A549 (cell line): ENCODE data around the gene EDEM1.

Experiments used
- BHLHE40 ChIP-seq: IDR thresholded peaks from 2 replicates; pipeline ENCODE4 v1.6.1; 2012; ENCODE audit warnings: low read depth, low read length, inconsistent platforms
- CBX8 ChIP-seq: fragments of 200-600 bp; sonication (generic); IDR thresholded peaks from 2 replicates; pipeline ENCODE4 v1.6.1; 2016
- EP300 ChIP-seq, 2 experiments: fragments of >200 bp; sonication (Bioruptor Twin); formaldehyde crosslinking; IDR thresholded peaks; 2 replicates in 1 of 2; 3 replicates in 1 of 2; pipeline ENCODE4 v1.6.1; 2016 to 2017
- JUN ChIP-seq, 2 experiments: fragments of >200 bp; sonication (Bioruptor Twin); formaldehyde crosslinking; IDR thresholded peaks; 2 replicates in 1 of 2; 3 replicates in 1 of 2; pipeline ENCODE4 v1.6.1; 2016 to 2017
- MYC ChIP-seq: IDR thresholded peaks from 2 replicates; pipeline ENCODE4 v1.6.1; 2012; ENCODE audit warnings: mild to moderate bottlenecking, inconsistent platforms, low read length, improper control_type of control experiment, borderline replicate concordance
- POLR2A ChIP-seq: IDR thresholded peaks from 2 replicates; pipeline ENCODE4 v1.6.1; 2012; ENCODE audit warnings: mild to moderate bottlenecking, low read length
- RFX5 ChIP-seq: fragments of 450-650 bp; IDR thresholded peaks from 2 replicates; pipeline ENCODE4 v1.7.1; 2014; ENCODE audit warnings: antibody characterized with exemption, mild to moderate bottlenecking, moderate library complexity
- TF ChIP-seq, protein P1 (sequence below): fragments of >200 bp; sonication (Bioruptor Twin); formaldehyde crosslinking; IDR thresholded peaks from 3 replicates; pipeline ENCODE4 v1.5.1; 2016
- TF ChIP-seq, protein P2 (sequence below): IDR thresholded peaks from 2 replicates; pipeline ENCODE4 v1.6.1; 2012; ENCODE audit warnings: low read depth, borderline replicate concordance
- TF ChIP-seq, protein P3 (sequence below): fragments of 200-600 bp; sonication (generic); IDR thresholded peaks from 2 replicates; pipeline ENCODE4 v1.6.1; 2016; ENCODE audit warnings: antibody characterized with exemption, mild to moderate bottlenecking, moderate library complexity
- TF ChIP-seq, protein P4 (sequence below): IDR thresholded peaks from 2 replicates; pipeline ENCODE4 v1.6.1; 2012
- TF ChIP-seq, protein P5 (sequence below): fragments of 450-650 bp; IDR thresholded peaks from 2 replicates; pipeline ENCODE4 v1.6.1; 2014; ENCODE audit warnings: antibody characterized with exemption

DNA sequence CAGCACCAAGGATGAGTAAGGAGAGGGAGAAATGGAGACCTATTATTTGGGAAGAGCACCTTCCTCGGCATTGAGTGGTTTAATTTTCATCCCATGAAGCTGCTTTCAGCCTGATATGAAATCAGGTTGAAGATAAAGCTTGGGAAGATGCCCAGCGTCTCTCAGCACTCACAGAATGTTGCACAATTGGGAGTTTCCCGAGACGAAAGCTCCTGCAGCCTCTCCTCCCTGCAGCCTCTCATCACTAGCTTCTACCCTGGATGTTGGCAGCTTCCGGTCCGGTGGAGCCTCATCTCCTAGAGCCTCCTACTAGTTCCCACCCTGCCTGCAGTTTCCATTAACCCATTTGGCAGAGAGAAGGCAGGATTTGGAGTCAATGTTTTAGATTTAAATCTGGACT, 40.3 kb downstream of the EDEM1 start:
- TF ChIP-seq, protein P1, sequence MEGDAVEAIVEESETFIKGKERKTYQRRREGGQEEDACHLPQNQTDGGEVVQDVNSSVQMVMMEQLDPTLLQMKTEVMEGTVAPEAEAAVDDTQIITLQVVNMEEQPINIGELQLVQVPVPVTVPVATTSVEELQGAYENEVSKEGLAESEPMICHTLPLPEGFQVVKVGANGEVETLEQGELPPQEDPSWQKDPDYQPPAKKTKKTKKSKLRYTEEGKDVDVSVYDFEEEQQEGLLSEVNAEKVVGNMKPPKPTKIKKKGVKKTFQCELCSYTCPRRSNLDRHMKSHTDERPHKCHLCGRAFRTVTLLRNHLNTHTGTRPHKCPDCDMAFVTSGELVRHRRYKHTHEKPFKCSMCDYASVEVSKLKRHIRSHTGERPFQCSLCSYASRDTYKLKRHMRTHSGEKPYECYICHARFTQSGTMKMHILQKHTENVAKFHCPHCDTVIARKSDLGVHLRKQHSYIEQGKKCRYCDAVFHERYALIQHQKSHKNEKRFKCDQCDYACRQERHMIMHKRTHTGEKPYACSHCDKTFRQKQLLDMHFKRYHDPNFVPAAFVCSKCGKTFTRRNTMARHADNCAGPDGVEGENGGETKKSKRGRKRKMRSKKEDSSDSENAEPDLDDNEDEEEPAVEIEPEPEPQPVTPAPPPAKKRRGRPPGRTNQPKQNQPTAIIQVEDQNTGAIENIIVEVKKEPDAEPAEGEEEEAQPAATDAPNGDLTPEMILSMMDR = no peak
- TF ChIP-seq RFX5 = no peak
- TF ChIP-seq, protein P2, sequence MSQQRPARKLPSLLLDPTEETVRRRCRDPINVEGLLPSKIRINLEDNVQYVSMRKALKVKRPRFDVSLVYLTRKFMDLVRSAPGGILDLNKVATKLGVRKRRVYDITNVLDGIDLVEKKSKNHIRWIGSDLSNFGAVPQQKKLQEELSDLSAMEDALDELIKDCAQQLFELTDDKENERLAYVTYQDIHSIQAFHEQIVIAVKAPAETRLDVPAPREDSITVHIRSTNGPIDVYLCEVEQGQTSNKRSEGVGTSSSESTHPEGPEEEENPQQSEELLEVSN = no peak
- TF ChIP-seq, protein P3, sequence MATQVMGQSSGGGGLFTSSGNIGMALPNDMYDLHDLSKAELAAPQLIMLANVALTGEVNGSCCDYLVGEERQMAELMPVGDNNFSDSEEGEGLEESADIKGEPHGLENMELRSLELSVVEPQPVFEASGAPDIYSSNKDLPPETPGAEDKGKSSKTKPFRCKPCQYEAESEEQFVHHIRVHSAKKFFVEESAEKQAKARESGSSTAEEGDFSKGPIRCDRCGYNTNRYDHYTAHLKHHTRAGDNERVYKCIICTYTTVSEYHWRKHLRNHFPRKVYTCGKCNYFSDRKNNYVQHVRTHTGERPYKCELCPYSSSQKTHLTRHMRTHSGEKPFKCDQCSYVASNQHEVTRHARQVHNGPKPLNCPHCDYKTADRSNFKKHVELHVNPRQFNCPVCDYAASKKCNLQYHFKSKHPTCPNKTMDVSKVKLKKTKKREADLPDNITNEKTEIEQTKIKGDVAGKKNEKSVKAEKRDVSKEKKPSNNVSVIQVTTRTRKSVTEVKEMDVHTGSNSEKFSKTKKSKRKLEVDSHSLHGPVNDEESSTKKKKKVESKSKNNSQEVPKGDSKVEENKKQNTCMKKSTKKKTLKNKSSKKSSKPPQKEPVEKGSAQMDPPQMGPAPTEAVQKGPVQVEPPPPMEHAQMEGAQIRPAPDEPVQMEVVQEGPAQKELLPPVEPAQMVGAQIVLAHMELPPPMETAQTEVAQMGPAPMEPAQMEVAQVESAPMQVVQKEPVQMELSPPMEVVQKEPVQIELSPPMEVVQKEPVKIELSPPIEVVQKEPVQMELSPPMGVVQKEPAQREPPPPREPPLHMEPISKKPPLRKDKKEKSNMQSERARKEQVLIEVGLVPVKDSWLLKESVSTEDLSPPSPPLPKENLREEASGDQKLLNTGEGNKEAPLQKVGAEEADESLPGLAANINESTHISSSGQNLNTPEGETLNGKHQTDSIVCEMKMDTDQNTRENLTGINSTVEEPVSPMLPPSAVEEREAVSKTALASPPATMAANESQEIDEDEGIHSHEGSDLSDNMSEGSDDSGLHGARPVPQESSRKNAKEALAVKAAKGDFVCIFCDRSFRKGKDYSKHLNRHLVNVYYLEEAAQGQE = no peak
- no peak for TF ChIP-seq CBX8
- TF ChIP-seq MYC = no peak
- TF ChIP-seq EP300 (IDR thresholded peaks at IDR 0.05) = no peak
- no peak for TF ChIP-seq JUN (IDR thresholded peaks at IDR 0.05)
- TF ChIP-seq, protein P4, sequence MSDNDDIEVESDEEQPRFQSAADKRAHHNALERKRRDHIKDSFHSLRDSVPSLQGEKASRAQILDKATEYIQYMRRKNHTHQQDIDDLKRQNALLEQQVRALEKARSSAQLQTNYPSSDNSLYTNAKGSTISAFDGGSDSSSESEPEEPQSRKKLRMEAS = no peak
- TF ChIP-seq POLR2A = no peak
- TF ChIP-seq, protein P5, sequence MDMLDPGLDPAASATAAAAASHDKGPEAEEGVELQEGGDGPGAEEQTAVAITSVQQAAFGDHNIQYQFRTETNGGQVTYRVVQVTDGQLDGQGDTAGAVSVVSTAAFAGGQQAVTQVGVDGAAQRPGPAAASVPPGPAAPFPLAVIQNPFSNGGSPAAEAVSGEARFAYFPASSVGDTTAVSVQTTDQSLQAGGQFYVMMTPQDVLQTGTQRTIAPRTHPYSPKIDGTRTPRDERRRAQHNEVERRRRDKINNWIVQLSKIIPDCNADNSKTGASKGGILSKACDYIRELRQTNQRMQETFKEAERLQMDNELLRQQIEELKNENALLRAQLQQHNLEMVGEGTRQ = no peak
- TF ChIP-seq BHLHE40 = no peak
